WI38 (cell line): ENCODE data around the gene MEGF10.

Experiments
- H3K4me3 ChIP-seq: 2 replicates; pipeline ENCODE4 v1.5.1; 2011; ENCODE audit warnings: low read depth, mild to moderate bottlenecking, control low read depth, low read length
- CTCF ChIP-seq: IDR thresholded peaks from 2 replicates; pipeline ENCODE4 v1.5.1; 2012; ENCODE audit warnings: low read depth, mild to moderate bottlenecking, control low read depth, low read length

MEGF10 gene

GRCh38 chr5:127411381-127411780 lies 120.8 kb downstream of the MEGF10 start:
- no peak for TF ChIP-seq CTCF
- H3K4me3 ChIP-seq: no peak overlapping the region

GRCh38 chr5:127412698-127413097 lies 122.1 kb downstream of the MEGF10 start:
- no peak for TF ChIP-seq CTCF
- no peak overlapping the region for H3K4me3 ChIP-seq

- H3K4me3 ChIP-seq: no peak overlapping the region
- no peak for TF ChIP-seq CTCF
Observed at GRCh38 chr5:127415034-127415433, 124.4 kb downstream of the MEGF10 start.

GRCh38 chr5:127416906-127417305 lies 126.3 kb downstream of the MEGF10 start:
- H3K4me3 ChIP-seq: no peak overlapping the region
- TF ChIP-seq CTCF: no peak

- no peak for TF ChIP-seq CTCF
Observed at GRCh38 chr5:127417528-127417927, 126.9 kb downstream of the MEGF10 start.

GRCh38 chr5:127418367-127418766 lies 127.8 kb downstream of the MEGF10 start:
- no peak overlapping the region for H3K4me3 ChIP-seq
- no peak for TF ChIP-seq CTCF

More at GRCh38 chr5:127417528-127417927, 126.9 kb downstream of the MEGF10 start:
- no peak overlapping the region for H3K4me3 ChIP-seq

- TF ChIP-seq CTCF: no peak
- H3K4me3 ChIP-seq: no peak overlapping the region
Observed at GRCh38 chr5:127418974-127419682, 128.5 kb downstream of the MEGF10 start.
